Erythroblast (primary cell): ENCODE measurements around the gene CLIC4.

ENCODE experiments used
- GATA1 ChIP-seq: IDR thresholded peaks from 2 replicates; pipeline ENCODE4 v1.6.1; 2011; ENCODE audit warnings: low read depth, mild to moderate bottlenecking, control low read depth, low read length, moderate library complexity
- POLR2A ChIP-seq: IDR thresholded peaks from 2 replicates; pipeline ENCODE4 v1.6.1; 2011; ENCODE audit warnings: mild to moderate bottlenecking, low read length

DNA sequence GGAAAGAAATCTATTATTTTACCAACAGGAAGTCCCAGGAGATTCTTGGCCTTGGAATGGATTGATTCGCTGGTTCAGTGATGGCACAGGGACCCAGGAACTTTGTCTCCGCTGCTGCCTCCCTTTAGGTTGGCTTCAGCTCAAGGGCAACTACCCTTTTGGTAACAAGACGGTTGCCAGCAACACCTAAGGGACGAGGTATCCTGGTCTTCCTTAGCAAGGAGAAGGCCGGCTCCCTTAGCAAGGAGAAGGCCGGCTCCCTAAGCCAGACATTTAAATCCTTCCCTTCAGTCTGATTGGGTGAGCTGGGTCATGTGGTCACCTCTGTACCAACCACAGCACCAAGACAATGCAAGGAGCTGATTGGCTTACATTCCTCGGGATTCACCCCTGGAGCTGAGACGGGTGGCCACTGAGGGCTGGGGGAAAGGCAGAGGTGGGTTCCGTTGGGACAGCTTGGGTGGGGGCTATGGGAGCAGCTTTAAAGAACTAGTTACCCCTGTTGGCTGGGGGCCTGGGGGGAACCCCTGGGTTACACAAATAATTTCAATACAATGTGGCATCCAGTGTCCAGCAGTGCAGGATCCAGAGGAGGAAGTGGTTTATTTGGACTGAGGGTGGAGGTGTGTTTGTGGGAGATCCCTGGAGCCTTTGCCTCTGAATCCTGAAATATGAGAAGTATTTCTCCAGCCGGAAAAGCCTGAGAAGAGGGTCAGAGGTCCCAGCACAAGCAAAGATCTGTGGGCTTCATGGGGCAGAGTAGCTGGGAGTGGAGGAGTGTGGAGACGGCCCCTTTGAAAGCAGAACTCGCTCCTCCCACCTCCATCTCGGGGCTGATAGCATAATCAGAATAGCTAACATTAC, 20.7 kb upstream of the CLIC4 start:
- TF ChIP-seq POLR2A (no peak), GATA1 (no peak)
